ENCODE measurements around the gene NCAPG2.
"Not testable (repeated sequence)": the region's sequence is repeated elsewhere in the genome, so short reads cannot be mapped to it uniquely, and the experiment has no call there.

The NCAPG2 gene

GRCh38 chr7:158664406-158664805, 40.2 kb downstream of the NCAPG2 start:
- no peak for DNase-seq

GRCh38 chr7:158663428-158663741, 41.2 kb downstream of the NCAPG2 start:
- DNase-seq, result no peak

GRCh38 chr7:158662610-158663427, 41.8 kb downstream of the NCAPG2 start:
- DNase-seq, result no peak

DNA sequence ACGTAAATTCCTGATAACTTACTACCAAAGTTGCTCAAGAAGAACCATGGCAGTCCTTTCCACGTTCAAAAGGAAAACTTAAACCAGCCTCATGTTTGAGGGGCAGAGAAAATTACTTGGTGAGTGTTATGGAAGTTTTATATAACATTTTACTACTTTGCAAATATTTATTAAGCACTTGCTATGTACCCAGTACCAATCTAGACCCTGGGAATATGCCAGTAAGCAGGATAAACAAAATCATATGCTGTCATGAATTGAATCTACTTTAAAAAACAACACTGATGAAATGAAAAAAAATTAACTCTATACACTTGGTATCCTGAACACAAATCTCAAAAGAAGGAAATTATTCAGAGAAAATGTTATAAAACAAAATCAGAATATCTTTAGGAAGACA, 46.1 kb downstream of the NCAPG2 start:
- no peak for DNase-seq

- DNase-seq, result no peak
Measured at GRCh38 chr7:158657189-158657746, 47.3 kb downstream of the NCAPG2 start.

GRCh38 chr7:158655931-158656441, 48.6 kb downstream of the NCAPG2 start:
- DNase-seq, result no peak

DNA sequence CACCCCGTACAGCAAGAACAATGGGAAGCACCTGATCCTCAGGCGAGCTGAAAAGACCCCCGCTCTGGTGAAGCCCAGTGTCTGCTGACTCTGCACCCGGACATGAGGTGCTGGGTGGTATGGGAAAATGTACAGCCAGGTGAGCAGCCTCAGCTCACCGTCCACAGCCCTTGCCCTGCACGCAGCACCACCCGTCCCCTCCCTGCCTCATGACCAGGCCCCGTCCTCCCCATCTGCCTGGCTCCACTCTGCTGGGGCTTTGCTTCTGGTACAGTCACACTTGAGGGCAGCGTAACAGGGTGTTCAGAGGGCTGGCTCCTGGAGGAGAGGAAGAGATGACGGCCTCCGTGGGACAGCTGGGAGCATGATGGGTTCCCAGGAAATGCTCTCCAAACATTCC, 49.1 kb downstream of the NCAPG2 start:
- DNase-seq, result no peak

- no peak for DNase-seq
Measured at GRCh38 chr7:158651968-158652565, 52.5 kb downstream of the NCAPG2 start.

GRCh38 chr7:158650821-158651225, 53.8 kb downstream of the NCAPG2 start:
- no peak for DNase-seq

DNA sequence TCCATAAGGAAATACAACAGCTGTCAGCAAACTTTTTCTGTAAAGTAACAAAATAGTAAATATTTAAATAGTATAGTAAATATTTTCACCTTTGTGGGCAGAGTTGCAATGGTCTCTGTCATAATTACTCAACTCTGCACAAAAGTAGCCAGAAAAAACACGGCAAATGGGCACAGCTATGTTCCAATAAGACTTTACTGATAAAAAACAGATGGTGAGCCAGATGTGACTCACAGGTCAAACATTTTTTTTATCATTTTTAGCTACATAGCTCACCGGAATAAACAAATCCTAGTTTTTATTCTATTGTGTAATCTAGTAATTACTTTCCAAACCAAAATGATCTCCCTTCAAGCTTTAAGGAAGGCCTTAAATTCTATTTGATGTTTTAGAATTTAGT, 55.3 kb downstream of the NCAPG2 start:
- DNase-seq, result no peak

GRCh38 chr7:158648787-158649186, 55.8 kb downstream of the NCAPG2 start:
- no peak for DNase-seq

GRCh38 chr7:158648168-158648567, 56.4 kb downstream of the NCAPG2 start:
- DNase-seq, result no peak

DNA sequence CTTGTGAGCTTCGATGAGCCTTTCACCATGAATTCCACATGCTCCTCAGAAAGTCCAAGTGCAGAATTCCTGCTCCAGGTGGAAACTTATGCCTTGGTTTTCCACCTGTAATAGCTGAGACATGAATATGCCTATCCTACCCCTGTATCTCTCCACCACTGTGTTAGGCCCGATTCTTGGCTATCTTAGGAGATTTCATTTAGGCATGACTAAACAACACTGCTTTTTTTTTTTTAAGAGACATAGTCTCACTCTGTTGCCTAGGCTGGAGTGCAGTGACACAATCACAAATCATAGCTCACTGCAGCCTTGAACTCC, 57.2 kb downstream of the NCAPG2 start:
- no peak for DNase-seq

- DNase-seq, result no peak
Measured at GRCh38 chr7:158646766-158647474, 57.7 kb downstream of the NCAPG2 start.

GRCh38 chr7:158645842-158646241, 58.8 kb downstream of the NCAPG2 start:
- no peak for DNase-seq

GRCh38 chr7:158642149-158642548, 62.5 kb downstream of the NCAPG2 start:
- DNase-seq, result no peak

DNA sequence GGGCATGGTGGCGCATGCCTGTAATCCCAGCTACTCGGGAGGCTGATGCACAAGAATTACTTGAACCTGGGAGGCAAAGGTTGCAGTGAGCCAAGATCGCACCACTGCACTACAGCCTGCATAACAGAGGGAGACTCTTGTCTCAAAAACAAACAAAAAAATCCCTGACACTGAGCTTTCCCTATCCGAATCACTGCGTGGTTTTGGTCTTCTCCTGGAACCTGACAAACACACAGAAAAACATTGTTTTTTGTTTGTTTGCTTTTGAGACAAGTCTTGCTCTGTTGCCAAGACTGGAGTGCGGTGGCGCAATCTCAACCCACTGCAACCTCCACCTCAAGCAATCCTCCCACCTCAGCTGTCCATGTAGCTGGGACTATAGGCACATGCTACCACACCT, 66.6 kb downstream of the NCAPG2 start:
- no peak for DNase-seq

DNA sequence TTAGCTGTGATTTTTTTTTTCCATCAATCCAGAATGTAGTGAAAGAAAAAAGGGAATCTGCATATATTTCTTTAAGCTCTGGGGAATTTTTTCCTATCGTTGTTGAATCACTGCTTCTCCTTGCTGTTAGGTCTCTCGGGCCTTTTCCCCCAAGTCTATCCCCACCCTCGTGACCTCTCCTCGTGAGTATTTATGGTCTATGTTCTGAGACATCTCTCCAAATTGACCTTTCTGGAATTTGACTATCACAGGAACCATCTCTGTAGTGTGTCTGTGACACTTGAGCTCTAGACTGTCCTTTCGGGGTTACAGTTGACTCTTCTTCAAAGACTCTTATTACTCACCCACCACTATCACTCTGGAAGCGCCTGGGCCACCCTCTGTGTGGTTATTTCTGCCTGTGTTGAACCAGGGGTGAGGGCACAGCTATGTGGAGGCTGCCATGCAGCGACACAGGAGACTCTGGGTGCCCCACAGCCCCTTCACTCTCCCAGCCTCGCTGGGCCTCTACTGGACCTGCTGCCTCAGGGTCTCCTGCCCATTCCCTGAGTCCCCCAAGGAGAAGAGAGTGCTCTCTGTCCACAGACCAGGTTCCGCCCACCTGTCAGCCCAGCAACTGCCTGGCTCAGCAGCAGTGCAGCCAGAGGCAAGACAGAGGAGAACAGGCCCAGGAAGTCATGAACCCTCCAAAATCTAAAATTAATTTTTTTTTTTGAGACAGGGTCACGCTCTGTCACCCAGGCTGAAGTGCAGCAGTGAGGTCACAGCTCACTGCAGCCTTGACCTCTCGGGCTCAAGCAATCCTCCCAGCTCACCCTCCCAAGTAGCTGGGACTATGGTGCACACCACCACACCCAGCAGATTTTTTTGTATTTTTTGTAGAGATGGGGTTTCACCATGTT, 71.3 kb downstream of the NCAPG2 start:
- no peak for DNase-seq

DNA sequence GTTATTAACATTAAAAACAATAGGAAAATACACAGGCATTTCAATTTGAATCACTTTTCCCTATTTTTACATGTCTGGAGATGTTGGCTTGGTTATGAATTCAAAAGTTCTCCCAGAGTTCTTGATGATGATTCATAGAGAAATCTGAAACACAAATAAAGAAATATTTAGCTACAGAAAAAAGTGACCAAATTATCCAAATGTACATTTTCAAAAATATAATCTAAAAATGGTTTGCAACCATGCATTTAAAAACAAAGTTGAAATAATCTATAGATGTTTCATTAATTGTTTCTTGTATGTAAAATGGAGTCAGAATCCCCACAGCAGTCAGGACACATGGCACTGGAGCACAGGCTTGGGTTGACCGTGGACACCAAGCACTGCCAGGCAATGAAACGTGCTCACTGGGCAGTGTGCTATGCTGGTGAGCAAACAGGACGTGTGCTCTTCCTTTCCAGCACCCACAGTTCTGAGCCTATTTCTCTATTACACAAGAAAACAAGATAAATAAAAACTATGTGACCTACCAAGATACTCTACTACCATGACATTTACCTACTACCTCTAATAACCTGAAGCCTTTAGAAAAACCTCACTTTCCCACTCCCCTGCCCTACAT, 72.9 kb downstream of the NCAPG2 start:
- no peak for DNase-seq

GRCh38 chr7:158626289-158626688, 78.3 kb downstream of the NCAPG2 start:
- not testable (repeated sequence) for DNase-seq

DNA sequence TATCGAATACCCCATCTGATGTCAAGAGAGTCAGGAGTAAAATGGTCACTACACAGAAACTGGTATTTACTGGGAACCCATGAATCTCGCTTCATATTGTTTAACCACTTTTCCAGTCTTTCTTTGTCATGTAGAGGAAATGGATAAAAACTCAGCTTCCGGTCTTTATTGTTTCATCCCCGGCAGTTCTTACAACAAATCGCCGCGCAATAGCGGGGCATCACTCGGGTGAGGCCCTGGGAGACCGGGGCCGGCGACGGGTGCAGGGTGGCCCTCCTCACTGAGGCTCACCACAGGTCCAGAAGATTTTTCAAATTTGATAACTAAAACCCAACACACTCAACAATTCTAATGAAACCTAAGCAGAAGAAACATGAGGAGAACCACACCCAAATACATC, 81.4 kb downstream of the NCAPG2 start:
- DNase-seq, result no peak

GRCh38 chr7:158620839-158621441, 83.7 kb downstream of the NCAPG2 start:
- DNase-seq, result no peak
